ENCODE data around the gene ACTR6. TPM values are rescaled to one million over a fixed set of nuclear protein-coding genes. Genes with fewer than 3 reads are reported as not detected.

The ACTR6 gene
- 43.8 TPM for total RNA-seq

DNA sequence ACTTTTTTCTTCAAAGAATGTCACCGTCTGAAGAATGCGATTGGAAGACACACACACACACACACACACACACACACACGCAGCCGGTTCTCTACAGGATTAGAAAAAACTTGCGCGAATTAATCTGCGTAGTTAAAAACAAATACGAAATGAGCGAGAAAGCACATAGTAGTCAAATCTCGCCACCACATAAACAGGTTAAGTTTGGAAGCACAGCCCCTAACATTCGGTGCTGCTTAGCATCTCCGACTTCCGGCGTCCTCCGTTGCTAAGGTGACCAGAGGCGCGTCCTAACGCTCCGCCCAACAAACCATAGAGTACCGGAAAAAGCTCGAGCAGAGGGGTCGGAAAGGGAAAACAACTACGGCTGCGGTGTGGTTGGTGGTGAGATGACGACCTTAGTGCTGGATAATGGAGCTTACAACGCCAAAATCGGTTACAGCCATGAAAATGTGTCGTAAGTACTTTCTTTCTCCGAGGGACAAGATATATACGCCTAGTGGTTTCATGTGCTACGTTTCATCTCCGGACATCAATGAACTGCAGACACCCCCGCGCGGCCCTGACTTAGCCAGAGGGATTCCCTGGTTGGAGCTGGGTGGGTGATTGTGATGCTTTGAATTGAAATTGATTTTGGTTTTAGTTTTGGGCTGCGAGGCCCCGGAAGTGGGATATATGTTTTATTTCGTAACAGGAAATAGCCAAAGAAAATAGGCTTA lies at the start of gene ACTR6:
Gene ACTR6 (plus strand): TSS at position 353 of the 719 bp plus-strand sequence. CDS start 37 bp downstream, at position 390.

DNA sequence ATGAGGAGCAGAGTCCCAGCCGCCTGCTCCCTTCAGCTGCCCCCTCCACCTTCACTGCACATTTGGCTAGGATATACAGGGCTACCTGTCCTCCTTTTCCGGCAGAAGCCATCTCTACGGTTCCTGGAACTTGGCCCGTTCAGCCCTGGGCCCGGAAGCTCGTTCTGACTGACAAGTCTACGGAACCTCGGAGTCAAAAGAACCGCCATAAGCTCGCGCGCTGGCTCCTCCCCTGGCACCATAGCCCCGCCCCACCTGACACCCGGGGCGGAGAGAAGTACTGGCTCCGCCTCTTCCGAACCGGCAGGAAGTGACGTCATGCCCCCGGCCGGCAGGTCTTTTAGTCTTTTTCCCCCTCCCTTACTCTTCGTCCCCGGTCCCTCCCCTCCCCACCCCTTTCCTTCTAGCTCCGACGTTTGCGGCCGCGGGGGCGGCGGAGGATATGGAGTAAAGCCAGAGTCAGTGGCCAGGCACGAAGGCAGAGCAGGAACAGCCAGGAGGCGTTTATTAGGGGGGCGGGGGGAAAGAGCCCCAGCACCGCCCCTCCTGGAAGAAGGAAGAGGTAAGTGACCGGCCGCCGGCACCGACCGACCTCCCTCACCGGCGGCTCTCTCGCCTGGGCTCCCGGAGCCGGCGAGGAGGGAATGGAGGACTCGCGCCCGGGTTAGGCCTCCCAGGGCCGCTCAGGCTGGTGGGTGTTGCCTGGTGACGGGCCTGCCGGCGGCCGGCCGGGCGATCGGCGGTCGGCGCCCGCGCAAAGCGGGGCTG lies 66.4 kb downstream of the ACTR6 start, which contains the start of the genes DEPDC4 and SCYL2:
Gene DEPDC4 (minus strand): TSS at position 245 of the 768 bp plus-strand sequence. CDS start 3 bp downstream, at position 242.
Gene SCYL2 (plus strand): TSS at position 343 of the 768 bp plus-strand sequence. CDS start 15,794 bp downstream, outside the sequence.

Other genes with a start within 250 kb of the ACTR6 start
- gene ANKS1B, start 215.9 kb upstream of the ACTR6 start, total RNA-seq, result 83.8 TPM
- gene BLTP3B, start 57.9 kb upstream of the ACTR6 start, total RNA-seq, result 62.8 TPM
- 1.6 TPM for gene DEPDC4, start 66.3 kb downstream of the ACTR6 start, total RNA-seq
- gene SCYL2, start 66.4 kb downstream of the ACTR6 start, total RNA-seq, result 102 TPM
- gene SLC17A8, start 156.3 kb downstream of the ACTR6 start, total RNA-seq, result 3.6 TPM

All from camera-type eye (tissue), 1 donor.